Small intestine (tissue), 7 donors: Measurements from ENCODE around the gene N4BP2. TPM values are rescaled to one million over a fixed set of nuclear protein-coding genes. Genes with fewer than 3 reads are reported as not detected.

Experiments used
- DNase-seq, 2 donors: peaks; one replicate each; pipeline versions ENCODE4 v3.0.0 to v3.0.0-alpha.2; 2013
- FAIRE-seq: peaks from 2 replicates; lab custom pipeline; 2012; peaks lifted over from hg19 to GRCh38; lab: Jason Lieb, UNC
- H3K27ac ChIP-seq, 3 donors: one replicate each; pipeline ENCODE4 v1.5.1; 2013; ENCODE audit warnings: low read length in 2 of 3, mild to moderate bottlenecking in 2 of 3, control low read depth in 1 of 3, inconsistent platforms in 1 of 3, low read depth in 1 of 3, moderate library complexity in 1 of 3
- H3K27me3 ChIP-seq, 3 donors: one replicate each; pipeline ENCODE4 v1.6.1; 2013; ENCODE audit warnings: low read length in 3 of 3, inconsistent platforms in 1 of 3; ENCODE audit not compliant: control insufficient read depth in 3 of 3, insufficient read depth in 3 of 3
- H3K36me3 ChIP-seq, 3 donors: one replicate each; pipeline ENCODE4 v1.6.1; 2013; ENCODE audit warnings: low read length in 3 of 3, inconsistent platforms in 1 of 3, low read depth in 1 of 3, mild to moderate bottlenecking in 1 of 3, moderate library complexity in 1 of 3; ENCODE audit not compliant: control insufficient read depth in 3 of 3, insufficient read depth in 2 of 3
- H3K4me1 ChIP-seq, 3 donors: one replicate each; pipeline ENCODE4 v1.6.1; 2013; ENCODE audit warnings: low read length in 2 of 3, inconsistent platforms in 1 of 3, low read depth in 1 of 3, mild to moderate bottlenecking in 1 of 3, moderate library complexity in 1 of 3; ENCODE audit not compliant: control insufficient read depth in 3 of 3, insufficient read depth in 2 of 3
- H3K4me3 ChIP-seq, 3 donors: one replicate each; pipeline ENCODE4 v1.5.1; 2013; ENCODE audit warnings: low read length in 3 of 3, control low read depth in 1 of 3, inconsistent platforms in 1 of 3, low read depth in 1 of 3, mild to moderate bottlenecking in 1 of 3, moderate library complexity in 1 of 3
- H3K9me3 ChIP-seq, 2 donors: one replicate each; pipeline ENCODE4 v1.6.1; 2013; ENCODE audit warnings: low read depth in 1 of 2, low read length in 1 of 2; ENCODE audit not compliant: control insufficient read depth in 2 of 2, insufficient read depth in 1 of 2
- WGBS, 3 donors: extraction: QIAGEN DNeasy Blood & Tissue Kit; methylation state at CpG; one replicate each; pipeline ENCODE4 v1.1.7; 2013; 5-methylcytosine and 5-hydroxymethylcytosine counted together
- polyA plus RNA-seq, 4 donors: library from polyadenylated mRNA; stranded (reverse) in 3 of 4; unstranded in 1 of 4; fragments of 200-250 nt in 3 of 4; fragments of 120-200 nt in 1 of 4; gene quantifications; one replicate each; pipeline versions ENCODE4 v1.2.1 to v1.2.3, GENCODE V29; 2013
- donor health status: healthy with polysubstance abuse.
- donor health status: control.
- donor health status: control.
- donor health status: Bipolar disorder and iron deficiency.
- donor health status: healthy.

N4BP2 gene
- polyA plus RNA-seq, 4 donors = 1.1 to 18.3 (median 1.6) TPM

DNA sequence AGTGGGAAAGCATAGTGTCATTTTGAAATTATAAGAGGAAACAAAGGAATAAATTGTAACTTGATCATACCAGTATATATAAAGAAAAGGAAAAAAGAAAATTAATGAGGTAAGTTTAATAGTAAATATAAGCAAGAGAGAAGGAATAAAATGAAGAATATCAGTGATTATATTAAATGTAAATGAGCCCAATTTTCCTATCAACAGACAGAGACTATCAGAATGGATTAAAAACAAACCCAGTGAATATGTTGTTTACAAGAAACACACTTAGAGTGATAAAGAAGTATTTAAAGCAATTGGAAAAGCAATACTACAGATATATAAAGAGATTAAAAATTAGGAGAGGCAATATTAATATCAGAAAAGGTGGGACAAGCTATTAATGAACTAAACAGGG is 111.4 kb downstream of the N4BP2 start:
- H3K27ac ChIP-seq = no peak overlapping the region
- H3K4me1 ChIP-seq = no peaks in the 10 kb centered on the region
- no peak overlapping the region for H3K4me3 ChIP-seq
- no peak for DNase-seq
- H3K27me3 ChIP-seq = no peaks in the 10 kb centered on the region
- H3K36me3 ChIP-seq = peaks cover 0 to 6% (median 2%) of the 10 kb centered on the region in 3 donors
- H3K9me3 ChIP-seq = peaks cover 0 to 2% of the 10 kb centered on the region in 2 donors
- FAIRE-seq = no peak

DNA sequence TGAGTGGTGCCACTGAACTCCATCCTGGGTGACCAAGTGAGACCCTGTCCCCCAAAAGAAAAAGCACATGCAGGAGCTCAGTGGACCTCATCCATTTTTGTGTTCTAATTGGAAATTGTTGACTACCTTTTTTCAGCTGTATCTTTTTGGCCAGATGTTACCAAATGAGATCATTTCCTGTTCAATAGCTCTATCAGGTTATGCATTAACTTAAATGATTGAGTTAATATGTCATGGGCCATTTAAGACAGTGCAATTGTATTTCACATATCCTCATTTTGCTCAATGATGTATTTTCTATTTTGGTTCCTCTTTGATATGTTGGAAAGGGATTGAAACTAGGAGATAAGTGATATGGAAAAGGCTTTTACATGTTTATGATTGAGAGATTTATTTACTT is 113.9 kb downstream of the N4BP2 start:
- Histone ChIP-seq H3K36me3 (peaks cover 0 to 3% (median 2%) of the 10 kb centered on the region in 3 donors), H3K4me3 (no peak overlapping the region)
- FAIRE-seq = no peak

GRCh38 chr4:40173470-40173875 is 116.8 kb downstream of the N4BP2 start:
- 49 to 65% (median 50%) methylated on average over 4 of the region's 4 CpGs for WGBS, 3 donors
- Histone ChIP-seq H3K9me3 (peaks cover 0 to 2% of the 10 kb centered on the region in 2 donors), H3K36me3 (peaks cover 0 to 3% (median 2%) of the 10 kb centered on the region in 3 donors), H3K4me1 (no peaks in the 10 kb centered on the region), H3K27ac (no peak overlapping the region), H3K27me3 (peaks cover 0 to under 1% (median 0%) of the 10 kb centered on the region in 3 donors), H3K4me3 (no peak overlapping the region)
- FAIRE-seq (no peak), DNase-seq (no peak)

More for the DNA sequence above, 113.9 kb downstream of the N4BP2 start:
- Histone ChIP-seq H3K27ac (no peak overlapping the region), H3K4me1 (no peaks in the 10 kb centered on the region), H3K9me3 (peaks cover 0 to 2% of the 10 kb centered on the region in 2 donors), H3K27me3 (no peaks in the 10 kb centered on the region)
- DNase-seq = peak in 1 of 2 donors; percentile 40

DNA sequence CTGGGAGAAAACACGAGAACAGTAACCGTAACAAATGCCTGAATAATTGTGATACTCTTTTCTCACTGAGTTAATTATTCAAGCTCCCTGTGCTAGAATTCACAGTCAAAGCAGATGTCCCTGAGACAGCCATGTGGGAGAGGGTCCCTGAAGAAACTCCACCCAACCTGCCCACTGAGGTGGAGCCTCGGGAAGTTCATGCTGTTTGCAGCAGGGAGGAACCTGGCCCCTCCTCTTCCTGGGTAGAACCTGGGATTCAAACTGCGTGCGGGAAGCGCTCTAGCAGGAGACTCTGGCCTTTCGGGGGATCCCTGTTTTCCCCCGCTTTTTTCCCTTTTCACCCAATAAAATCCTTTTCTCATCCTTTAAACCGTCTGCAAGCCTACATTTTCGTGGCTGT is 120.0 kb downstream of the N4BP2 start:
- no peak overlapping the region for H3K27ac ChIP-seq
- no peaks in the 10 kb centered on the region for H3K4me1 ChIP-seq
- no peak for FAIRE-seq
- no peak for DNase-seq
- peaks cover 0 to 4% (median 0%) of the 10 kb centered on the region in 3 donors for H3K27me3 ChIP-seq
- 29 to 56% (median 49%) methylated on average over 10 of the region's 10 CpGs for WGBS, 3 donors
- H3K9me3 ChIP-seq = no peaks in the 10 kb centered on the region
- no peak overlapping the region for H3K4me3 ChIP-seq
- H3K36me3 ChIP-seq = no peaks in the 10 kb centered on the region

- DNase-seq = no peak
- no peak overlapping the region for H3K4me3 ChIP-seq
- H3K4me1 ChIP-seq = no peaks in the 10 kb centered on the region
- 73 to 83% (median 81%) methylated on average over 2 of the region's 2 CpGs for WGBS, 3 donors
- no peaks in the 10 kb centered on the region for H3K9me3 ChIP-seq
- H3K36me3 ChIP-seq = no peaks in the 10 kb centered on the region
- FAIRE-seq = no peak
- no peak overlapping the region for H3K27ac ChIP-seq
- peaks cover 0 to 4% (median 0%) of the 10 kb centered on the region in 3 donors for H3K27me3 ChIP-seq
Observed at GRCh38 chr4:40177591-40177990, 120.9 kb downstream of the N4BP2 start.

- Histone ChIP-seq H3K4me1 (no peaks in the 10 kb centered on the region), H3K27me3 (peaks cover 0 to 4% (median 0%) of the 10 kb centered on the region in 3 donors), H3K27ac (no peak overlapping the region), H3K9me3 (no peaks in the 10 kb centered on the region), H3K36me3 (no peaks in the 10 kb centered on the region), H3K4me3 (no peak overlapping the region)
- no peak for FAIRE-seq
- no peak for DNase-seq
- WGBS, 3 donors = 53 to 58% (median 55%) methylated on average over 5 of the region's 5 CpGs
Observed at GRCh38 chr4:40178672-40179071, 122.0 kb downstream of the N4BP2 start.

DNA sequence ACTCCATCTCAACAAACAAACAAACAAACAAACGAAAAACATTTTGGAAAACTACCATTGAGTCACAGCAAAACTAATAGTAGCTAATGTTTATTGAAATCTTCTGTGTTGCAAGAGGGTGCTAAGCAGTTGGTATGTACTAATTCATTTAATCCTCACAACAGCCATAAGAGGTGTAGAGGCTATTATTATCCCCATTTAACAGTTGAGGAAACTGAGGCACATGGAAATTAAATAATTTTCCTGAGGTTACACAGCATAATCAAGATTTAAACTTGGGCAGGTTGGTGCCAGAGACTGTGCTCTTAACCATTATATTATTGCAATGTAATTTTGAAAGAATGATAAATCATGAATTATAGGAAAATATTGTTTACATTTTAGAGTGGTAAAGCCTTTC is 122.7 kb downstream of the N4BP2 start:
- FAIRE-seq (no peak), DNase-seq (no peak)
- Histone ChIP-seq H3K27ac (no peak overlapping the region), H3K36me3 (no peaks in the 10 kb centered on the region), H3K4me3 (no peak overlapping the region), H3K4me1 (no peaks in the 10 kb centered on the region), H3K9me3 (no peaks in the 10 kb centered on the region), H3K27me3 (peaks cover 0 to 4% (median 0%) of the 10 kb centered on the region in 3 donors)
- 60 to 89% (median 89%) methylated on average over 1 of the region's 1 CpG for WGBS, 3 donors

DNA sequence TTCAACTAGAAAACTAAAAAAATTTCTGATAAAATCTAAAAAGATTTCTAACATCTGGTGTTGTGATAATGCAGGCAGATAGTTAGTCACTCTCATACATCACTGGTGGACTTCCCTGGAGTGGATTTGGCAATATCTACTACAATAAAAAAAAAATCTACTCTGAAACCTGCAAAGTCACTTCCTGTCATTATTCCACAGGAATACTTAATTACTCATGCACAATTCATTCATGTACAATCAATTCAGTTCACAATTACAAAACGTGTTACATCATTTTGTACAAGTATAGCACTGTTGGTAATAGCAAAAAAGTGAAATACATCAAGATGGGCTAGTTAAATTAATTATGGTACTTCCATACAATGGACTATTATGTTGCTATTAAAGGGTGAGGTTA is 123.7 kb downstream of the N4BP2 start:
- DNase-seq (no peak), FAIRE-seq (no peak)
- Histone ChIP-seq H3K4me3 (no peak overlapping the region), H3K4me1 (no peaks in the 10 kb centered on the region), H3K27ac (no peak overlapping the region), H3K9me3 (no peaks in the 10 kb centered on the region), H3K36me3 (no peaks in the 10 kb centered on the region), H3K27me3 (peaks cover 0 to 4% (median 0%) of the 10 kb centered on the region in 3 donors)
- WGBS, 3 donors = 12 to 37% (median 22%) methylated on average over 1 of the region's 1 CpG

DNA sequence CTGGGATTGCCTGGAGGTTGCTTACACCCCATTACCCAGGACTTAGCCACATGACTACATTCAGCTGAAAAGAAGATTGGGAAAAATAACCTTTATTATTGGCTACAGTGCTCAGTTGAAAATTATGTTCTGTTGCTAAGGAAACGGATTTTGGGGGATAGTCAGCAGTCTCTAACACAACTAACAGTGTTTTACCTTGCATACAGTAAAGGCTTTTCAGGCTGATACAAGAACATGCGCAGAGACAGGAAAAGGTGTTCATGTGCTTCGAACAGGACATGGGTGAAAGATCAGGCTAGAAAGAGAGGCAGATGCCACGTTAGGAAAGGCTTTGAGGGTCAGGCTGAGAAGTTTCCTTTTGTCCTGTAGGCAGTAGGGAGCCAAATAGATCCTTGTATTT is 125.4 kb downstream of the N4BP2 start:
- 77 to 83% (median 80%) methylated on average over 4 of the region's 4 CpGs for WGBS, 3 donors
- H3K9me3 ChIP-seq = no peaks in the 10 kb centered on the region
- no peak overlapping the region for H3K27ac ChIP-seq
- H3K36me3 ChIP-seq = no peaks in the 10 kb centered on the region
- no peaks in the 10 kb centered on the region for H3K4me1 ChIP-seq
- peaks cover 0 to 4% (median 0%) of the 10 kb centered on the region in 3 donors for H3K27me3 ChIP-seq
- DNase-seq = no peak
- no peak overlapping the region for H3K4me3 ChIP-seq
- FAIRE-seq = no peak
